GM18868 (cell line): ENCODE data around the gene RHOC.

Experiments
- ATAC-seq: cut with Tn5 transposase; IDR thresholded peaks from one replicate; pipeline ENCODE4 v1.9.1; 2021; ENCODE audit warnings: mild to moderate bottlenecking, moderate library complexity; ENCODE audit not compliant: unreplicated experiment

Gene RHOC

GRCh38 chr1:112718691-112719418, 11.9 kb upstream of the RHOC start:
- no peak for ATAC-seq

DNA sequence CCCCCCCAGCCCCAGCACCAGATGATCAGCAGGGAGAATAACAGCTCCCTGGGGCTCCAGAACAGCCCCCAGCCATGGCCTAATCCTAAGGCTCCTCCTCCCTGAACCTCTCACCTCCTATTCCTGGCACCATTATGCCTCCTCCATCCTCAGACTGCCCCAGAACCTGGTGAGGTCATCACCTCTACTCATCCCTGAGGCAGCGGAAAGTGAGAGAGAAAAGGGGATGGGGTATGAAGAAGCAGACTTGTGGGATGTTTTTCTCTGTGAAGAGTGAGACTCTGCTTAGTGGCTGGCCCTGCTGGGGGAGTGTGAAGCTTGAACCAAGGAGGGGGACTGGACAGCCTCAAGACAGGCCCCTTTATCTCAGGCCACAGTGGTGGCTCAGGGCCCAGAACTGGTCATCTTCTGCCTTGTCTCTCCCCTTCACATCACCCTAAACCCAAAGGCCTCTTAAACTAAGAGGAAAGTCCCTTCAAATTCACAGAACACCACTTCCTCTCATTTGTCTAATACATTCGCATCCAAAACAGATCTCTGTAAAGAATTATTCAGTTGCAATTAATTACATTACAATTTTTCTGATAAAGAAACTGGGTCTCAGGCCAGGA, 10.4 kb upstream of the RHOC start:
- ATAC-seq: no peak

DNA sequence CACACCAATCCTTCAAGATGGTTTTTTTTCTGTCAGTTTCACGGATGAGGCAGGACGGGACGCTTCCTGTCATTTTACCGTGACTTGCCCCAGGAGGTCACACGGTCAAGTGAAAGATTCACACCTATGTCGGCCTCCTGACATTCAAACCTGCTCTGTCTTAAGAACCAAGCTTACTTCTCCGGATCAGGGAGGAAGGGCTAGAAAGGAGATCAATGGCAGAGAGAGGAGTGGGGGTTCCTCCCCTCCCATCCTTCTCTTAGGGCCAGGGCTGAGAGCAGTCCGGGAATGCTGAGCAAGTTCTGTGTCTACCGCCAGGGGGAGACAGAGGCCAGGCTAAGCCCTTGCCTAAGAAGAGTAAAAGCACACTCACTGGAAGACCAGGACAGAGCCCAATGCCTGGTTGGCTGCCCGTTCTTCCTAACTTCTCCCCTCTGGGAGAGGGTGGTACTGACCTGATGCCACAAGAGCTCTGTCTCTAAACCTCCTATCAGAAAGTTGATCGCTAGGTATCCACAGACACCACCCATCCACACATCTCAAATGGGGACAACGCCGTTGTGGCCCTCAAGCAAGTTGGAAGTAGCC, 9.3 kb upstream of the RHOC start:
- ATAC-seq: peak; percentile 35

- peak; percentile 64 for ATAC-seq
These were observed 8.5 kb upstream of the RHOC start, which contains the start of gene PPM1J for GRCh38 chr1:112715264-112716053. PPM1J (minus strand) TSS chr1:112715332; CDS start chr1:112715301, 31 bp downstream.

GRCh38 chr1:112714313-112715263, 7.7 kb upstream of the RHOC start:
- ATAC-seq: peak; percentile 1

GRCh38 chr1:112713466-112714312, 6.8 kb upstream of the RHOC start:
- peak; percentile 32 for ATAC-seq

DNA sequence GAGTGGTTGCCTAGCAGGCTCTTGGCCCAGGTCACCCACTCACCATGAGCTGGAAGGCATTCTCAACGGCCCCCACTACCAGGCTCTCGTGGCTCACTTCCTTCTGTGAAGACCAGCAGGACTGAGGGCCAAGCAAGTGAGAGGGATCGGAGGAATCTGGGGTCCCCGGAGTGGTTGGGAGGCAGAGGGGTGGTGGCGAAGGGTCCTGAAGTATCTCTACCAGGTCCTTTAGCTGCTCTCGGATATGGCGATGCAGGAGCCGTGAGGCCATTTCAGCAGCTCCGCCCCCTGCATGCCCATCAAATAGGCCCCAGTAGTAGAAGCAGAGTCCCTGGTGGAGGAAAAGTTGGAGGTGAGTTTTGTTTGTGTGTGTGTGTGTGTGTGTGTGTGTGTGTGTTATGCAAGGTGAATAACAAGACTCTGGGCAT, 5.8 kb upstream of the RHOC start:
- no peak for ATAC-seq

DNA sequence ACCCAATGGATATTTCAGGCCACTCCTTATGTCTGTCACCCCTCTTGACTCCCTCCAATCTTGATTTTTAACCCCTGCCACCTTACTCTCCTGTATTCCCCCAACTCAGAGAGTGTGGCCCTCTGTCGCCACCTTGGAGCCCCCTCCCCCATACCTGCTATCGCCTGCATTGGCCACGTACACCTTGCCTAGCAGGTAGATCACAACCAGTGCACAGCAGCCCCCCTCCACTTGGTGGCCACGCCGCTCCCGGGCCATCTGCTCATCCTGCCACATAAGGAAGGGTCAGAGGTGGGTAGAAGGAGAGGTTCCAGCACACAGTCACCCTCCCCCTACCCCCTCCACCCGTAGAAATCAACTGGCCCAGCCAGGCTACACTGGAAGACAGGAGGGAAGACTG, 5.3 kb upstream of the RHOC start:
- no peak for ATAC-seq

DNA sequence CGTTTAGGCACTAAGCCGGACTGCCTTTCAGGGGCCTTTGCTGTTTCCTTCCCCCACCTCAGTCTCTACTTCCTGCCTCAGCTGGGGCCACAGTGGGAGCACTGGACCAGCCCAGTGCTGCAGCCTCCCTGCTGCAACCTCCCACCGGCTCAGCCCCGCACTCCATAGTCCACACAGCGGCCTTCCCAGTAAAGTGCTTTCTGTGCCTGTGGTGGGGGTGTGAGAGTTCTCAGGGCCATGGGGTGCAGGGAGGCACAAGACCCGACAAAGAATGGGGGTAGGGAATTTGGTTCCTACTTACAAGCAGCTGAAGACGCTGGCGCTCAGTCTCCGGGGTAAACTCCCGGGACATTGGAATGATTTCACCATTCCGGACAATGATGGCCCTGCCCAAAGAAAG, 4.7 kb upstream of the RHOC start:
- no peak for ATAC-seq

GRCh38 chr1:112711041-112711440, 4.1 kb upstream of the RHOC start:
- no peak for ATAC-seq

- no peak for ATAC-seq
These were observed 3.7 kb upstream of the RHOC start for GRCh38 chr1:112710586-112710985.

DNA sequence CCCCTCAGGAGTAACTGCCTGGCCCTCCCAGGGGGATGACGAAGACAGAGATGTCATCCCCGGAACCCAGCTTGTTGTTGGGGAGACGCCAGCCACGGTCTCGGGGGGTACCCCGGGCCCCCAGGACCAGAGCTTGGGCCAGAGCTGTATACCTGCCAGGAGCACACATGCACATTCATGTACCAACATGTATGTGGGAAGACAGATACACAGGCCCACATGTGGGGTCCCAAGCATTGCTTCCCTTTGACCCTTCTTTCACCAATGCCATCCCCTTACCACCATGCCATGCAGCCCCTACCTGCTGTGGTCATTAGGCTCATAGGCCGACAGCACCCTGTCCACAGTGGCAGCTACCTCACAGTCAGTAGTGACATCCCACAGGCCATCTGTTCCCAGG, 3.2 kb upstream of the RHOC start:
- ATAC-seq: no peak

DNA sequence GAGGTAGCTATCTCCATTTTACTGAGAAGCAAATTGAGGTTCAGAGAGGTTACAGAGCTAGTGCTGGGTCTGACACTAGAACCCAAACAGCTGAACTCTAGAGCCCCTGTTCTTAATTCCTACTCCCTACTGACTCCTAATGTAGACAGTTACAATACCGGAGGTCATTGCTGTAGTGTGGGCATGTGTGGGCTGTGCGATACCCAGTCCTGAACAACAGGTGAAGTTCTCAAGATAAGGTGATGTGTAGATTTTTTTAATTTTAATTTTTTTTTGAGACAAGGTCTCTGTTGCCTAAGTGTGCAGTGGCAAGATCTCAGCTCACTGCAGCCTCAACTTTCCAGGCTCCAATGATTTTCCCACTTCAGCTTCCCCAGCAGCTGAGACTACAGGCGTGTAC, 1.6 kb upstream of the RHOC start:
- no peak for ATAC-seq

GRCh38 chr1:112708002-112708448, 1.1 kb upstream of the RHOC start:
- no peak for ATAC-seq

- peak; percentile 50 for ATAC-seq
These were observed 484 bp upstream of the RHOC start for GRCh38 chr1:112707221-112708001.

- peak; percentile 68 for ATAC-seq
These were observed 1.8 kb downstream of the RHOC start for GRCh38 chr1:112704934-112705627.

- no peak for ATAC-seq
These were observed 2.5 kb downstream of the RHOC start for GRCh38 chr1:112704391-112704933.

- no peak for ATAC-seq
These were observed 3.2 kb downstream of the RHOC start for GRCh38 chr1:112703706-112704105.
